AG09309 (cell line): ENCODE measurements around the gene TMEM88.

Experiments used
- DNase-seq: peaks from one replicate; pipeline ENCODE4 v3.0.0-alpha.2; 2010; ENCODE audit warnings: low read depth
- H3K4me3 ChIP-seq: 2 replicates; pipeline ENCODE4 v1.5.1; 2011; ENCODE audit warnings: mild to moderate bottlenecking, low read depth, low read length, moderate library complexity; ENCODE audit not compliant: control insufficient read depth
- TF ChIP-seq, protein P1 (sequence below): IDR thresholded peaks from 2 replicates; pipeline ENCODE4 v1.5.1; 2011; ENCODE audit warnings: mild to moderate bottlenecking, low read depth, low read length, inconsistent platforms; ENCODE audit not compliant: insufficient read depth, control insufficient read depth; ENCODE audit errors: missing control alignments

TMEM88 gene

DNA sequence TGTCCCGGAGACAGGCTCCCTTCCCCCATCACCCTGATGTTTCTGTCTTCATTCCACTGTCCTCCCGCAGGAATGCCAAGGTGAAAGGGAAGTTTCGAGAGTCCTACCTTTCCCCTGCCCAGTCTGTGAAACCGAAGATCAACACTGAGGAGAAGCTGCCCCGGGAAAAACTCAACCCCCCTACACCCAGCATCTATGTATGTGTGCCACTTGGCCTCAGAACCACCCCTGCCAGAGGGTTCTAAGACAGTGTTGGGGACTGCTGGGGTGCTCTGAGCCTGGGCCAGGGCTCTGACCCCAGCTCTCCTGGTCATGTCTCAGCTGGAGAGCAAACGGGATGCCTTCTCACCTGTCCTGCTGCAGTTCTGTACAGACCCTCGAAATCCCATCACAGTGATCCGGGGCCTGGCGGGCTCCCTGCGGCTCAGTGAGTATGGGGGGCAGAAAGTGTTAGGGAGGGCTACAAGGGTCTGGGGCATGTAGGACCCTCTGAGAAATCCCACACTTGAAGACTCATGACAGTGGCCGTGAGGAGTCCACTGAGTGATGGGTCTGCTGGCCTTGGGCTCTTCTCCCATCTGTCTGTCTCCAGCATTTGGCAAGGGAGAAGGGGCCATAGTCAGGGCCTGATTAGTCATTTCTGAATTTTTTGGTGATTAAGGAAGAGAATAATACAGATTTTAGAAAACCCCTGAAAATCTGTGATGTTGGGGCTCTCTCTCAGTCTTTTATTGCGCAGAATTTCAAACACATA lies 4.9 kb upstream of the TMEM88 start:
- DNase-seq, result no peak
- H3K4me3 ChIP-seq, result no peak overlapping the region
- TF ChIP-seq, protein P1, sequence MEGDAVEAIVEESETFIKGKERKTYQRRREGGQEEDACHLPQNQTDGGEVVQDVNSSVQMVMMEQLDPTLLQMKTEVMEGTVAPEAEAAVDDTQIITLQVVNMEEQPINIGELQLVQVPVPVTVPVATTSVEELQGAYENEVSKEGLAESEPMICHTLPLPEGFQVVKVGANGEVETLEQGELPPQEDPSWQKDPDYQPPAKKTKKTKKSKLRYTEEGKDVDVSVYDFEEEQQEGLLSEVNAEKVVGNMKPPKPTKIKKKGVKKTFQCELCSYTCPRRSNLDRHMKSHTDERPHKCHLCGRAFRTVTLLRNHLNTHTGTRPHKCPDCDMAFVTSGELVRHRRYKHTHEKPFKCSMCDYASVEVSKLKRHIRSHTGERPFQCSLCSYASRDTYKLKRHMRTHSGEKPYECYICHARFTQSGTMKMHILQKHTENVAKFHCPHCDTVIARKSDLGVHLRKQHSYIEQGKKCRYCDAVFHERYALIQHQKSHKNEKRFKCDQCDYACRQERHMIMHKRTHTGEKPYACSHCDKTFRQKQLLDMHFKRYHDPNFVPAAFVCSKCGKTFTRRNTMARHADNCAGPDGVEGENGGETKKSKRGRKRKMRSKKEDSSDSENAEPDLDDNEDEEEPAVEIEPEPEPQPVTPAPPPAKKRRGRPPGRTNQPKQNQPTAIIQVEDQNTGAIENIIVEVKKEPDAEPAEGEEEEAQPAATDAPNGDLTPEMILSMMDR, result no peak

DNA sequence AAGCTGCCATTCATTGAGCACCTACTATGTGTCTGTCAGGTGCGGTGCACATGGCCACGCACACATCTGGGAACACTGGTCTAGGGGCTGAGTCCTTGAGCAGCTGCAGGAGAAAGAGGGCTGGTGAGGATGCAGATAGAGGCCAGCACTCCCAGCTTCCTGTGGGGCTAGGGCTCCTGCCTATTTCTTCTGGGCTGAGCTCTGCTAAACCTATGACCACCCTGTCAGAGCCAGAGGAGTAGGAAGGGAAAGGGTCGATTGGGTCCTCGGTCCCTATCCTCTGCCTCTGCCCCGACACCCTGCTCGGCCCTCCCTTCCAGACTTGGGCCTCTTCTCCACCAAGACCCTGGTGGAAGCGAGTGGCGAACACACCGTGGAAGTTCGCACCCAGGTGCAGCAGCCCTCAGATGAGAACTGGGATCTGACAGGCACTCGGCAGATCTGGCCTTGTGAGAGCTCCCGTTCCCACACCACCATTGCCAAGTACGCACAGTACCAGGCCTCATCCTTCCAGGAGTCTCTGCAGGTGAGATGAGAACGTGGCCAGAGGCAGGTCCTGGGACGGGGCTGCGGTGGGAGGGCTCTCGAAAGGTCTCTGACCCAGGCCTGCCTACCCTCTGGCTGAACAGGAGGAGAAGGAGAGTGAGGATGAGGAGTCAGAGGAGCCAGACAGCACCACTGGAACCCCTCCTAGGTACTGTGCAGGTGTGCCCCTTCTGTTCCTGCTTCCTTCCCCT lies 4.0 kb upstream of the TMEM88 start:
- TF ChIP-seq, protein P1, result no peak
- no peak overlapping the region for H3K4me3 ChIP-seq
- DNase-seq, result no peak

DNA sequence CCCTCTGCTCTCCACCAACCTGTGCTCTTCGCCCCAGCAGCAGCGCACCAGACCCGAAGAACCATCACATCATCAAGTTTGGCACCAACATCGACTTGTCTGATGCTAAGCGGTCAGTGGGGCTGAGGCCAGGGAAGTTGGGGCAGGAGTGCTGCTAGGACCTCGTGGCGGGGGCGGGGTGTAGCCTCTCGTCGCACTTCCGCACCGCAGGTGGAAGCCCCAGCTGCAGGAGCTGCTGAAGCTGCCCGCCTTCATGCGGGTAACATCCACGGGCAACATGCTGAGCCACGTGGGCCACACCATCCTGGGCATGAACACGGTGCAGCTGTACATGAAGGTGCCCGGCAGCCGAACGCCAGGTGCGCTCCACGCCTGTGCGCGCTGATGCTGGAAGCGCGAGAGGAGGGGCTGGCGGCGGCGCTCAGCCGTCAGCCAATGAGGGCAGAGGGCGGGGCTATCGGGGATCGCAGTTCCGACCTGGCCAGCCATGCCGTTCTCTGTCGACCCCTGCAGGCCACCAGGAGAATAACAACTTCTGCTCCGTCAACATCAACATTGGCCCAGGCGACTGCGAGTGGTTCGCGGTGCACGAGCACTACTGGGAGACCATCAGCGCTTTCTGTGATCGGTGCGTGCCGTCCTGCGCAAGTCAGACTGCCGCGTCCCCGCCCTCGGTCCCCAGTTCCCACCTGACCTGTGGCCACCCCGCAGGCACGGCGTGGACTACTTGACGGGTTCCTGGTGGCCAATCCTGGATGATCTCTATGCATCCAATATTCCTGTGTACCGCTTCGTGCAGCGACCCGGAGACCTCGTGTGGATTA lies 3.2 kb upstream of the TMEM88 start:
- no peak overlapping the region for H3K4me3 ChIP-seq
- DNase-seq, result no peak

DNA sequence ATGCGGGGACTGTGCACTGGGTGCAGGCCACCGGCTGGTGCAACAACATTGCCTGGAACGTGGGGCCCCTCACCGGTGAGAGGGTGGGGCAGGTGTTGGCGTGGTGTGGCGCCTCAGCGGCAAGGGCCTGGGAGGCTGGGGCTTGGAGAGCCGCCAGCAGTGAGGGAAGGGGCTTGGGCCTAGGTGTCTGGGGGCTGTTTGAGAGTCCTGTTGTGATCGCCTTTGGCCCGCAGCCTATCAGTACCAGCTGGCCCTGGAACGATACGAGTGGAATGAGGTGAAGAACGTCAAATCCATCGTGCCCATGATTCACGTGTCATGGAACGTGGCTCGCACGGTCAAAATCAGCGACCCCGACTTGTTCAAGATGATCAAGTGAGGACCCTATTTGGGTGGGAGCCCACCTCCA lies 2.6 kb upstream of the TMEM88 start:
- DNase-seq, result no peak
- no peak overlapping the region for H3K4me3 ChIP-seq
- TF ChIP-seq, protein P1, result no peak

More for the DNA sequence above, 3.2 kb upstream of the TMEM88 start:
- TF ChIP-seq, protein P1, result peak; percentile 95

DNA sequence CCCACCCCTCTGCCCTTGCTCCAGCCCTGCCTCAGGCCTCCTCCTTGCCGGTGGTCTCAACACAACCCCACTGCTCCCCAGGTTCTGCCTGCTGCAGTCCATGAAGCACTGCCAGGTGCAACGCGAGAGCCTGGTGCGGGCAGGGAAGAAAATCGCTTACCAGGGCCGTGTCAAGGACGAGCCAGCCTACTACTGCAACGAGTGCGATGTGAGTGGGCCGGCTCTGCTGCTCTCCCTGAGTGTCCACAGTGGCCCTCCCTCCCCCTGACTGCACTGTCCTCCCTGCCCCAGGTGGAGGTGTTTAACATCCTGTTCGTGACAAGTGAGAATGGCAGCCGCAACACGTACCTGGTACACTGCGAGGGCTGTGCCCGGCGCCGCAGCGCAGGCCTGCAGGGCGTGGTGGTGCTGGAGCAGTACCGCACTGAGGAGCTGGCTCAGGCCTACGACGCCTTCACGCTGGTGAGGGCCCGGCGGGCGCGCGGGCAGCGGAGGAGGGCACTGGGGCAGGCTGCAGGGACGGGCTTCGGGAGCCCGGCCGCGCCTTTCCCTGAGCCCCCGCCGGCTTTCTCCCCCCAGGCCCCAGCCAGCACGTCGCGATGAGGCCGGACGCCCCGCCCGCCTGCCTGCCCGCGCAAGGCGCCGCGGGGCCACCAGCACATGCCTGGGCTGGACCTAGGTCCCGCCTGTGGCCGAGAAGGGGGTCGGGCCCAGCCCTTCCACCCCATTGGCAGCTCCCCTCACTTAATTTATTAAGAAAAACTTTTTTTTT lies 1.8 kb upstream of the TMEM88 start:
- H3K4me3 ChIP-seq, result no peak overlapping the region
- no peak for DNase-seq
- TF ChIP-seq, protein P1, result no peak

DNA sequence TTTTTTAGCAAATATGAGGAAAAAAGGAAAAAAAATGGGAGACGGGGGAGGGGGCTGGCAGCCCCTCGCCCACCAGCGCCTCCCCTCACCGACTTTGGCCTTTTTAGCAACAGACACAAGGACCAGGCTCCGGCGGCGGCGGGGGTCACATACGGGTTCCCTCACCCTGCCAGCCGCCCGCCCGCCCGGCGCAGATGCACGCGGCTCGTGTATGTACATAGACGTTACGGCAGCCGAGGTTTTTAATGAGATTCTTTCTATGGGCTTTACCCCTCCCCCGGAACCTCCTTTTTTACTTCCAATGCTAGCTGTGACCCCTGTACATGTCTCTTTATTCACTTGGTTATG lies 1.2 kb upstream of the TMEM88 start:
- TF ChIP-seq, protein P1, result no peak
- DNase-seq, result no peak
- no peak overlapping the region for H3K4me3 ChIP-seq
